ENCODE measurements around the gene TMEM132E.

Gene TMEM132E

GRCh38 chr17:34682305-34682704, 102.9 kb downstream of the TMEM132E start:
- H3K36me3 ChIP-seq (ENCODE audit: control insufficient read depth in 4 of 4, insufficient read depth in 4 of 4, low read length in 3 of 4): no peaks in the 10 kb centered on the region
- H3K27ac ChIP-seq (ENCODE audit: insufficient read depth in 1 of 2, low read depth in 1 of 2, low read length in 2 of 2, poor library complexity in 1 of 2, severe bottlenecking in 2 of 2): no peak overlapping the region
- CTCF ChIA-PET: no interaction called here
- H3K4me3 ChIP-seq (ENCODE audit: control insufficient read depth in 1 of 7, extremely low read depth in 1 of 7, insufficient read depth in 4 of 7, low read depth in 2 of 7, low read length in 6 of 7): no peak overlapping the region
- WGBS (ENCODE audit: insufficient coverage): 90% methylated on average over 6 of the region's 6 CpGs
- POLR2A ChIA-PET: no interaction called here
- H3K9me3 ChIP-seq (ENCODE audit: control extremely low read depth in 1 of 5, control insufficient read depth in 4 of 5, insufficient read depth in 2 of 5, low read depth in 1 of 5, low read length in 4 of 5): no peaks in the 10 kb centered on the region
- H3K27me3 ChIP-seq (replicated peaks in 2 of 5; ENCODE audit: control insufficient read depth in 4 of 5, insufficient read depth in 5 of 5, low read length in 4 of 5): peaks cover 0 to 12% (median 0%) of the 10 kb centered on the region in 5 experiments
- no peak for DNase-seq
- no peaks in the 10 kb centered on the region for H3K4me1 ChIP-seq (ENCODE audit: control extremely low read depth in 1 of 4, control insufficient read depth in 4 of 4, insufficient read depth in 4 of 4, low read length in 3 of 4)

- Histone ChIP-seq H3K36me3 (ENCODE audit: control insufficient read depth in 4 of 4, insufficient read depth in 4 of 4, low read length in 3 of 4) (no peaks in the 10 kb centered on the region), H3K4me3 (ENCODE audit: control insufficient read depth in 1 of 7, extremely low read depth in 1 of 7, insufficient read depth in 4 of 7, low read depth in 2 of 7, low read length in 6 of 7) (no peak overlapping the region), H3K9me3 (ENCODE audit: control extremely low read depth in 1 of 5, control insufficient read depth in 4 of 5, insufficient read depth in 2 of 5, low read depth in 1 of 5, low read length in 4 of 5) (peaks cover 0 to 4% (median 0%) of the 10 kb centered on the region in 5 experiments), H3K27ac (ENCODE audit: insufficient read depth in 1 of 2, low read depth in 1 of 2, low read length in 2 of 2, poor library complexity in 1 of 2, severe bottlenecking in 2 of 2) (no peak overlapping the region), H3K27me3 (replicated peaks in 2 of 5; ENCODE audit: control insufficient read depth in 4 of 5, insufficient read depth in 5 of 5, low read length in 4 of 5) (peaks cover 0 to 12% (median 0%) of the 10 kb centered on the region in 5 experiments), H3K4me1 (ENCODE audit: control extremely low read depth in 1 of 4, control insufficient read depth in 4 of 4, insufficient read depth in 4 of 4, low read length in 3 of 4) (no peaks in the 10 kb centered on the region)
- POLR2A ChIA-PET: no interaction called here
- no peak for DNase-seq
- WGBS (ENCODE audit: insufficient coverage): 94% methylated on average over 2 of the region's 2 CpGs
- CTCF ChIA-PET: no interaction called here
These were observed 104.0 kb downstream of the TMEM132E start for GRCh38 chr17:34683390-34683789.

Measured in common myeloid progenitor, CD34-positive (primary cell).